Measurements from ENCODE around the gene PALMD. TPM values are rescaled to one million over a fixed set of nuclear protein-coding genes. Genes with fewer than 3 reads are reported as not detected.

PALMD gene
- total RNA-seq, 1 experiment from 2014 or later: not detected

- Histone ChIP-seq H3K79me2 (ENCODE audit: insufficient read depth, low read length) (no peaks in the 10 kb centered on the region), H4K8ac (replicated peaks; ENCODE audit: insufficient read length, low read depth, low read length) (no peak overlapping the region), H3K4ac (ENCODE audit: low read depth, low read length) (no peak overlapping the region), H4K91ac (ENCODE audit: insufficient read length, low read depth, low read length) (no peak overlapping the region), H2AK5ac (ENCODE audit: insufficient read length, low read length) (no peak overlapping the region), H3K9me3 (ENCODE audit: control insufficient read depth, low read depth, low read length) (no peaks in the 10 kb centered on the region), H3K27ac (ENCODE audit: insufficient read length, low read depth, low read length) (no peak overlapping the region), H4K5ac (ENCODE audit: insufficient read length, low read depth, low read length) (no peak overlapping the region), H2BK12ac (ENCODE audit: insufficient read length, low read depth, low read length) (no peak overlapping the region), H3K4me2 (ENCODE audit: insufficient read depth, insufficient read length, low read length) (no peak overlapping the region), H3K27me3 (ENCODE audit: insufficient read depth, low read length) (no peaks in the 10 kb centered on the region), H3K56ac (ENCODE audit: insufficient read length, low read depth, low read length) (no peak overlapping the region), H4K20me1 (ENCODE audit: control insufficient read depth, insufficient read depth, insufficient read length) (no peaks in the 10 kb centered on the region), H3K9ac (ENCODE audit: extremely low read depth, insufficient read length, low read length) (no peak overlapping the region), H3K4me1 (ENCODE audit: insufficient read depth, low read length) (no peaks in the 10 kb centered on the region), H2BK15ac (ENCODE audit: low read depth, low read length) (no peak overlapping the region), H3K23me2 (ENCODE audit: insufficient read length, low read depth, low read length, poor library complexity, severe bottlenecking) (no peaks in the 10 kb centered on the region), H3T11ph (ENCODE audit: low read length) (no peak overlapping the region), H2BK5ac (ENCODE audit: insufficient read length, low read length) (no peak overlapping the region), H2BK20ac (ENCODE audit: low read depth, low read length, poor library complexity, severe bottlenecking) (no peak overlapping the region), H3K14ac (ENCODE audit: insufficient read depth, low read length) (no peak overlapping the region), H2AFZ (ENCODE audit: low read length) (no peak overlapping the region), H3K79me1 (ENCODE audit: insufficient read depth, low read depth, low read length, poor library complexity, severe bottlenecking) (no peaks in the 10 kb centered on the region), H3K23ac (ENCODE audit: insufficient read length, low read depth, low read length) (no peak overlapping the region), H3K18ac (ENCODE audit: insufficient read length, low read depth, low read length) (no peak overlapping the region), H2BK120ac (ENCODE audit: low read depth, low read length, poor library complexity, severe bottlenecking) (no peak overlapping the region)
- Mint-ChIP-seq H3K27ac (no peak overlapping the region), H3K36me3 (ENCODE audit: insufficient read depth in 1 of 3, low read depth in 3 of 3) (peaks cover 0 to 4% (median 0%) of the 10 kb centered on the region in 3 experiments; a peak in 1 of 7 replicates), H3K4me1 (no peaks in the 10 kb centered on the region), H3K4me3 (no peak overlapping the region), H3K9me3 (peaks cover 8 to 11% of the 10 kb centered on the region in 2 experiments), H3K27me3 (ENCODE audit: low read depth) (no peaks in the 10 kb centered on the region)
- TF ChIP-seq CTCF (conservative IDR thresholded peaks at IDR 0.05): no peak
- WGBS (ENCODE audit: extremely low coverage, insufficient read length, low lambda C conversion rate): no CpG with 5 or more reads among the region's 2 CpGs
- no peak for DNase-seq
Measured at GRCh38 chr1:99608058-99608457, 37.9 kb upstream of the PALMD start.

All from H9 (cell line).